Osteocyte (in vitro differentiated cells): ENCODE results near the gene TMEM87B. TPM values are rescaled to one million over a fixed set of nuclear protein-coding genes. Genes with fewer than 3 reads are reported as not detected.
A peak's percentile ranks its signal among the peaks of the same experiment; 100 is the strongest.

Experiments used
- DNase-seq: peaks from one replicate; pipeline ENCODE4 v3.0.0; 2021; ENCODE audit warnings: mixed read lengths; ENCODE audit not compliant: unreplicated experiment; ENCODE audit errors: extremely low spot score
- H3K27ac Mint-ChIP-seq: one replicate; pipeline ENCODE4 v1.8.0; 2021; ENCODE audit warnings: mild to moderate bottlenecking, mixed read lengths; ENCODE audit not compliant: unreplicated experiment
- H3K27me3 Mint-ChIP-seq: one replicate; pipeline ENCODE4 v1.8.0; 2021; ENCODE audit warnings: mixed read lengths; ENCODE audit not compliant: unreplicated experiment
- H3K36me3 Mint-ChIP-seq: one replicate; pipeline ENCODE4 v1.8.0; 2021; ENCODE audit warnings: mixed read lengths; ENCODE audit not compliant: unreplicated experiment
- H3K4me1 Mint-ChIP-seq: one replicate; pipeline ENCODE4 v1.8.0; 2021; ENCODE audit warnings: mixed read lengths; ENCODE audit not compliant: unreplicated experiment
- H3K4me3 Mint-ChIP-seq: one replicate; pipeline ENCODE4 v1.8.0; 2021; ENCODE audit warnings: mild to moderate bottlenecking, moderate library complexity, mixed read lengths; ENCODE audit not compliant: unreplicated experiment
- H3K9me3 Mint-ChIP-seq: one replicate; pipeline ENCODE4 v1.8.0; 2021; ENCODE audit warnings: mixed read lengths; ENCODE audit not compliant: unreplicated experiment
- CTCF ChIP-seq: fragments of 200-600 bp; sonication (generic); IDR thresholded peaks from 2 replicates; pipeline ENCODE4 v1.5.0; 2021; ENCODE audit warnings: antibody characterized with exemption, mild to moderate bottlenecking, moderate library complexity
- long read RNA-seq: library from polyadenylated mRNA; unstranded; transcript quantifications from one replicate; pipeline ENCODE4 v2.0.0, GENCODE V29; 2021
- total RNA-seq: library from RNA; stranded (reverse); gene quantifications from 2 replicates; pipeline ENCODE4 v1.2.1, GENCODE V29; 2021

The TMEM87B gene
- 10.4 and 11.5 TPM in 2 replicates for total RNA-seq
- long read RNA-seq, full-length matches to known transcripts: 22 of 28 reads
- long read RNA-seq, partial matches to known transcripts: 1 of 28 reads
- long read RNA-seq, other reads (novel, unspliced or antisense): 5 of 28 reads

GRCh38 chr2:112054847-112055729 lies at the start of gene TMEM87B:
TMEM87B (plus strand) TSS chr2:112055269; CDS start chr2:112055592, 323 bp downstream.
- H3K4me1 Mint-ChIP-seq: peaks cover 33% of the 10 kb centered on the region
- H3K4me3 Mint-ChIP-seq: peak within 1 kb of the TSS; percentile 97
- DNase-seq: peak; percentile 100
- peak within 1 kb of the TSS; percentile 98 for H3K27ac Mint-ChIP-seq
- TF ChIP-seq CTCF: no peak
- H3K27me3 Mint-ChIP-seq: no peaks in the 10 kb centered on the region
- H3K9me3 Mint-ChIP-seq: no peaks in the 10 kb centered on the region
- H3K36me3 Mint-ChIP-seq: peaks cover 7% of the 10 kb centered on the region

- Mint-ChIP-seq H3K36me3 (no peaks in the 10 kb centered on the region), H3K27me3 (peaks cover 17% of the 10 kb centered on the region), H3K4me1 (no peaks in the 10 kb centered on the region), H3K9me3 (no peaks in the 10 kb centered on the region), H3K4me3 (no peak overlapping the region), H3K27ac (no peak overlapping the region)
- no peak for DNase-seq
- TF ChIP-seq CTCF: no peak
These were observed 49.5 kb upstream of the TMEM87B start for GRCh38 chr2:112005406-112006075.

- no peaks in the 10 kb centered on the region for H3K36me3 Mint-ChIP-seq
- DNase-seq: no peak
- H3K4me3 Mint-ChIP-seq: no peak overlapping the region
- peaks cover 17% of the 10 kb centered on the region for H3K27me3 Mint-ChIP-seq
- no peak for TF ChIP-seq CTCF
- no peak overlapping the region for H3K27ac Mint-ChIP-seq
- H3K9me3 Mint-ChIP-seq: no peaks in the 10 kb centered on the region
- no peaks in the 10 kb centered on the region for H3K4me1 Mint-ChIP-seq
These were observed 49.0 kb upstream of the TMEM87B start for GRCh38 chr2:112006076-112006410.

- no peak overlapping the region for H3K27ac Mint-ChIP-seq
- H3K36me3 Mint-ChIP-seq: no peaks in the 10 kb centered on the region
- H3K27me3 Mint-ChIP-seq: peaks cover 17% of the 10 kb centered on the region
- no peak for TF ChIP-seq CTCF
- H3K4me1 Mint-ChIP-seq: no peaks in the 10 kb centered on the region
- no peak overlapping the region for H3K4me3 Mint-ChIP-seq
- no peaks in the 10 kb centered on the region for H3K9me3 Mint-ChIP-seq
- no peak for DNase-seq
These were observed 47.6 kb upstream of the TMEM87B start for GRCh38 chr2:112007493-112007892.

- H3K27me3 Mint-ChIP-seq: peaks cover 17% of the 10 kb centered on the region
- no peak overlapping the region for H3K27ac Mint-ChIP-seq
- H3K9me3 Mint-ChIP-seq: no peaks in the 10 kb centered on the region
- no peaks in the 10 kb centered on the region for H3K4me1 Mint-ChIP-seq
- DNase-seq: no peak
- H3K36me3 Mint-ChIP-seq: no peaks in the 10 kb centered on the region
- no peak overlapping the region for H3K4me3 Mint-ChIP-seq
- no peak for TF ChIP-seq CTCF
These were observed 46.1 kb upstream of the TMEM87B start for GRCh38 chr2:112008910-112009485.
